Retinal pigment epithelial cell (primary cell): ENCODE results near the gene OR6X1.

ENCODE experiments used
- DNase-seq: peaks from one replicate; pipeline ENCODE4 v3.0.0-alpha.2; 2010; ENCODE audit warnings: low read depth
- H3K4me3 ChIP-seq: 2 replicates; pipeline ENCODE4 v1.5.1; 2011; ENCODE audit warnings: mild to moderate bottlenecking, low read length, control low read depth, moderate library complexity
- CTCF ChIP-seq: conservative IDR thresholded peaks from 2 replicates; pipeline ENCODE4 v1.5.1; 2011; ENCODE audit warnings: low read depth, low read length, control low read depth, inconsistent platforms

The OR6X1 gene

DNA sequence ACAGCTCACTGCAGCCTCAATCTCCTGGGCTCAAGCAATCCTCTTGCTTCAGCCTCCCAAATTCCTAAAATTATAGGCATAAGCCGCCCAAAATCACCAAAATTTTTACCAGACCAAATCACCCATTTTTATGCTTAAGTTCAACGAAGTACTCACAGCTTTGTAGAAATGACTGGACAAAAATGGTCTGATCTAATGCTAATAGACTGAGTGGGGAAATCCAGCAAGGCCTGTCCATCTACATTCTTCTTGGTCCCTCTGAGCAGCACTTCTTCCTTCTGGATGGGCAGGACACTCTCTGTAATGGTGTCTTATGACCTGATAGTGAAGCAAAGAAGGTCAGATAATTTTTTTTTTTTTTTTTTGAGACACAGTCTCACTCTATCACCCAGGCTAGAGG is 18.7 kb upstream of the OR6X1 start:
- no peak for DNase-seq
- TF ChIP-seq CTCF = no peak
- no peak overlapping the region for H3K4me3 ChIP-seq

- no peak overlapping the region for H3K4me3 ChIP-seq
- DNase-seq = no peak
Measured at GRCh38 chr11:123771664-123772063, 17.3 kb upstream of the OR6X1 start.

DNA sequence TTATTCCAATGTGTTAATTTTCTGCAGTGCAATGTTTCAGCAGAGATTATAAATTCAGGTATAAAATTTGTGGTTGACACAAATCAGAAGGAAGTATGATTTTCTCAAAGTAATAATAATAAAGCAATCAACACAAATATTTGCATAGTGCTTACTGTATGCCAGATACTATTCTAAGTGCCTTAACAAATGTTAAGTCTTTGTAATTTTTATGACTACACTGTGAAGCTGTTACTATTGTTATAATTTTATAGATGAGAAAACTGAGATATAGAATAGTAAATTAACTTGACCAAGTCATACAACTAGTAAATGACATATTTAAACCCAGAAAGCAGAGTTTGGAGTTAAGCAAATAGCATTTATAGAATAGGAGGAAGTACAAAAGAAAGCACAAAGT is 16.4 kb upstream of the OR6X1 start:
- no peak for TF ChIP-seq CTCF
- no peak overlapping the region for H3K4me3 ChIP-seq
- no peak for DNase-seq

More at GRCh38 chr11:123771664-123772063, 17.3 kb upstream of the OR6X1 start:
- TF ChIP-seq CTCF = no peak

- TF ChIP-seq CTCF = no peak
- H3K4me3 ChIP-seq = no peak overlapping the region
- DNase-seq = no peak
Measured at GRCh38 chr11:123765601-123766000, 11.3 kb upstream of the OR6X1 start.

DNA sequence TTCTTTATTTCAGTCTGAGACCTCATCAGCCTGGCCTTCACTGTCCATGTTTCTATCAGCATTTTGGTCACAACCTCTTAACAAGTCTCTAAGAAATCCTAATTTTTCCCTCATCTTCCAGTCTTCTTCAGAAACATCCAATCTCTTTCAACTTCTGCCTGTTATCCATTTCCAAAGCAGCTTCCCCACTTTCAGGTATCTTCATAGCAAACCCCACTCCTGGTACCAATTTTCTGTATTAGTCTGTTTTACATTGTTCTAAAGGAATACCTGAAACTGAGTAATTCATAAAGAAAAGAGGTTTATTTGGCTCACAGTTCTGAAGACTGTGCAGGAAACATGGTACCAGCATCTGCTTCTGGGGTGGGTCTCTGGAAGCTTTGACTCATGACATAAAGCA is 8.1 kb upstream of the OR6X1 start:
- TF ChIP-seq CTCF = no peak
- no peak overlapping the region for H3K4me3 ChIP-seq
- no peak for DNase-seq

DNA sequence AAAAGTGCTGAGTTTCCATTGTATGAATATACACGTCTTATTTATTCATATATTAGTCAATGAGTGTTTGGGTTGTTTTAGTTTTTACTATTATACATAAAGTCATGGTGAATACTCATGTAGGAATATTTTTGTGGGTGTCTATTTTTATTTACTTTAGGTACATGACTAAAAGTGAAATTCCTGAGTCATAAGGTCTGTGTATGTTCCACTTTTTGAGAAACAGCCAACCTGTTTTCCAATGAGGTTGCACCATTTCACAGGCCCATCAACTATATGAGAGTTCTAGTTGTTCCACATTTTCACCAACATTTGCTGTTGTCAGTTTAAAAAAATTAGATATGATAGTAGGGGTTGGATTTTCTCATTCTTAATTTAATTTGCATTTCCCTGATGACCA is 6.6 kb upstream of the OR6X1 start:
- DNase-seq = no peak
- H3K4me3 ChIP-seq = no peak overlapping the region
- TF ChIP-seq CTCF = no peak

DNA sequence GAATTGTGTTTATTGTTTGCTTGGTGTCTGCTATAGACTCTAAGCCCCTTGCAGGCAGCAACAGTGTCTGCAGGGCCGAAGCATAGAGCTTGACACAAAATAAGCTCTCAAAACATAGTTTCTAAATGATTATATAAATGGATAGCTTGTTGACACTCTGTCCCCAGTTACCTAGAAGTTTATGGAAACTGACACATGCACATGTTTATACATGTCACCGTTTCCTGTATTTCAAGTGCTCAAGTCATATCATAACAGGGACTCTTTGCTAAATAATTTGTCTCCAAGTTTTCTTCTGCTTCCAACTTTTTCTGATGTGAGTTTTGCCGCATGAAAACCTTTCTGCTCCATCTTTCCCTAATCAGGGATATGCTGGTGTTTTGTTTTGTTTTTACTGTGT is 3.7 kb upstream of the OR6X1 start:
- H3K4me3 ChIP-seq = no peak overlapping the region
- TF ChIP-seq CTCF = no peak
- DNase-seq = no peak
